GM12873 (cell line): Measurements from ENCODE around the gene MIF4GD.

Source experiments
- TF ChIP-seq, protein P1 (sequence below): IDR thresholded peaks from 2 replicates; pipeline ENCODE4 v1.5.1; 2012; ENCODE audit warnings: low read depth, mild to moderate bottlenecking, moderate library complexity, low read length, control low read depth; ENCODE audit not compliant: insufficient read depth; ENCODE audit errors: missing control alignments

The MIF4GD gene

DNA sequence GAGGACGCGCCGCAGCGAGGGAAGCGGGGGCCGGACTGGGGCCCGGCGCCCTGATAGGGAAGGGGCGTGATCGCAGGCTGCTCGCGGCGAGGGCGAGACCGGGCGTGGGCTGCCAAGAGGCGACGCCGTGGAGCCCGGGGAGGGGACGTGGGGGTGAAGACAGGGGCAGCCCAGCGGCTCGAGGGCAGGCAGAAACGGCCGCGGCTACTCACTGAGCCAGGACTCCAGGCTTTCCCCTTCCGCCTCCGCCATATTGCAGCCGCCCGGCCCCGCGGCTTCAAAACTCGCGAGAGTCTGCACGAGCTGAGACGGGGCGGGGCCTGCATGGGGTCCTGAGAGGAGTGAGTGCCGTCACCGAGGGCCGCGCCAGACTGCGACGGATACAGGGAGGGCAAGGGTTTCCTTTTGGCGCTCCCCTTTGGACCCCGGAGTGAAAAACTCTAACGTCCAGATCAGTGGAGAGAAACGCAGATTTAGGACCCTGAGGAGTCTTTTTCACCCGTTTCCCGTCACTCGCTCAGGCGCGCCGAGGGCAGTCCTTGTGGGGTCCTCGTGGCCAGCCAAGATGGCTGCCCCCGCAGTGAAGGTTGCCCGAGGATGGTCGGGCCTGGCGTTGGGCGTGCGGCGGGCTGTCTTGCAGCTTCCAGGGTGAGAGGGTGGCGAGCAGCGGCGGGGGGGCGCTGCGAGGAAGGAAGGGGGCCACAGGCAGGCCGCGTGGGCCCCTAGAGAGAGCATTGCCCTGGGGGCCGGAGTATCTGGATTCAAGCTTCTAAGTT is 9.5 kb downstream of the MIF4GD start, which contains the start of the genes GGA3 and MRPS7:
GGA3 (minus strand) TSS at position 271 of the 776 bp plus-strand sequence; CDS start at position 252, 19 bp downstream.
MRPS7 (plus strand) TSS at position 544 of the 776 bp plus-strand sequence; CDS start at position 566, 22 bp downstream.
- TF ChIP-seq, protein P1, sequence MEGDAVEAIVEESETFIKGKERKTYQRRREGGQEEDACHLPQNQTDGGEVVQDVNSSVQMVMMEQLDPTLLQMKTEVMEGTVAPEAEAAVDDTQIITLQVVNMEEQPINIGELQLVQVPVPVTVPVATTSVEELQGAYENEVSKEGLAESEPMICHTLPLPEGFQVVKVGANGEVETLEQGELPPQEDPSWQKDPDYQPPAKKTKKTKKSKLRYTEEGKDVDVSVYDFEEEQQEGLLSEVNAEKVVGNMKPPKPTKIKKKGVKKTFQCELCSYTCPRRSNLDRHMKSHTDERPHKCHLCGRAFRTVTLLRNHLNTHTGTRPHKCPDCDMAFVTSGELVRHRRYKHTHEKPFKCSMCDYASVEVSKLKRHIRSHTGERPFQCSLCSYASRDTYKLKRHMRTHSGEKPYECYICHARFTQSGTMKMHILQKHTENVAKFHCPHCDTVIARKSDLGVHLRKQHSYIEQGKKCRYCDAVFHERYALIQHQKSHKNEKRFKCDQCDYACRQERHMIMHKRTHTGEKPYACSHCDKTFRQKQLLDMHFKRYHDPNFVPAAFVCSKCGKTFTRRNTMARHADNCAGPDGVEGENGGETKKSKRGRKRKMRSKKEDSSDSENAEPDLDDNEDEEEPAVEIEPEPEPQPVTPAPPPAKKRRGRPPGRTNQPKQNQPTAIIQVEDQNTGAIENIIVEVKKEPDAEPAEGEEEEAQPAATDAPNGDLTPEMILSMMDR = no peak

DNA sequence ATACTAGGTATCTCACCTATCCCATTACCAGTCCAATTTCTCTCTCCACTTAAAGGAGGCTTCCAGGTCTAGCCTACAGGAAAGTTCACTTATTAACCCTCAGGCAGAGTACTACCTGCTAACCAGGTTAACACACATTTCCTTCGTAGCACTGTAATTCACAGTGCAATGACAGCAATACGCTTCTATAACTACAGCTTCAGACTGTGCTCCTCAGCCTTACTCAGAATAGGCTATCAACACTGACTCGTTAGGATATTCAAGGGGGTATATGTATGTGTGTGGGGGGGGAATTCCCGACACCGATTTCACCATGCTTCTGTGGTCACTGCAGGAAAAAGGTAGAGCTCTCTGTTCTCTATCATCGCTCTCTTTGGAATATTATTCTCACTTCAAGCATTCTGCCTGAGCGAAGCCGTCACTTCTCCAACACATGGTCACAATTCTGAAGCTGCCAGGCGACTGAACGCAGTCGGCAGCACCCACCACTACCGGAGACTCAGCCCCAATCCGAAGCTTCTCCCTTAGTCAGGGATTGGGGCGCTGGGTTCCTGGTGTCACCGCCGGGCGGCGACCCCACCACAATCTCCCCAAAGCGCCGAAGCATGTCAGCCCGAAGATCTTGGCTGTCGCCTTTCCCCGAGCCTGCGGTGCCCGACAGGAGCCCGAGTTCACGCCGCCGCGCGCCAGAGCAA is 10.2 kb downstream of the MIF4GD start:
- TF ChIP-seq, protein P1 = no peak

DNA sequence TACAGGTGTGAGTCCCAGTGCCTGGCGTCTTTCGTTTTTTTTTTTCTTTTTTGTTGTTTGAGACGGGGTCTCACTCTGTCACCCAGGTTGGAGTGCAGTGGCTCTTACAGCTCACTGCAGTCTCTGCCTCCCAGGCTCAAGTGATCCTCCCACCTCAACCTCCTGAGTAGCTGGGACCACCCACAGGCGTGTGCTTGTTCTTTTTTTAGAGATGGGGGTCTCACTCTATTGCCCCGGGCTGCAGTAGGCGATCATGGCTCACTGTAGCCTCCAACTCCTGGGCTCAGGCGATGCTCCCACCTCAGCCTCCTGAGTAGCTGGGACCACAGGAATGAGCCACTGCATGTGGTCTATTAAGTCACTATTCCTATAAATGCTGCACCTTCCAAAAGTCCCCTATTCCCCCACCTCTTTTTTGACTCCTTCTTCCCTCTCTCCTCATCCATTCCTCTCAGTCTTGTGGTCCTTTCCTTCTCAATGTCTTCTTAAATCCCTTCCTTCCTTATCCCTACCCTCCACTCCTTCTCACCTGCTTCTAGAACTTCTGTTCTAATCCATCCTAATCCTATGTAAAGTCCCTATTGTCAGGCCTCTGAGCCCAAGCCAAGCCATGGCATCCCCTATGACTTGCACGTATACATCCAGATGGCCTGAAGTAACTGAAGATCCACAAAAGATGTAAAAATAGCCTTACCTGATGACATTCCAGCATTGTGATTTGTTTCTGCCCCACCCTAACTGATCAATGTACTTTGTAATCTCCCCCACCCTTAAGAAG is 18.8 kb downstream of the MIF4GD start:
- TF ChIP-seq, protein P1 = no peak

DNA sequence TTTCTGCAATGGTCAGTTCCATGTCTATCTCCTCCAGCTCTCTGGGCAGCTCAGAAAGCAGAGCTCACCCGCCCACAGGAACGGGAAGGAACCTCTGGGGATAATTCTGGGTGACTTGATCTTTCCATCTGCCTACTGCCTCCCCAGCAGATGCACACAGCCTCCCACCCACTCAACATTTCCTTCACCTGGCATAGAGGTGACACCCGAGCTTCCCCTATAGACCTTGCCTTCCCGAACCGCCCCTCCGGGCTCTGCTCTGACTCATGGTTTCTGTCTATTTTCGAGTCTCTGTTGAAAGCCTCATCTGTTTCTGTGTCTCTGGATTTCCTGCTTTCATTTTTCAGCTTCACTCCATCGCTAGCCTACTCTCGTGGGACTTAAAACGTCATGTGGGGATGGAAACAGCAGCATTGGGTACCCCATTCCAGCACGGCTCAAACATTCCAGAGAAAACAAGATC is 21.0 kb downstream of the MIF4GD start:
- TF ChIP-seq, protein P1 = no peak

DNA sequence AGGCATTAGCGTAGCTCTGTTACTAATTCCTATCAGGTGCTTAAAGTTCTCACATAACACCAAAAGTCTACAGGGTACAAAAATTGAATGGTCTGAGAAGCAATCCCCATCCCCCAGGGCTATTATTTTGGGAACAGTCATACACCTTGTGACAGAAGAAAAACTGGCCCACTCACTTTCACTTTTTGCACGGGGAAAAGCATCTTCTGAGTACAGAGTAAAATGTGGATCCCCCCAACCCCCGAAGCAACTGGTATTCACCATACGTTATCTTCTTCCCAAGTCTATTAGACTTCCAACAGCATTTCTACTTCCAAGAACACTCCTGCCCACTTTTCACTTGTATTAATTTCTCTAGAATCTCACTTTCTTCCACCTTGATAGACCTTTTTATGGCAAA is 21.5 kb downstream of the MIF4GD start:
- TF ChIP-seq, protein P1 = no peak

DNA sequence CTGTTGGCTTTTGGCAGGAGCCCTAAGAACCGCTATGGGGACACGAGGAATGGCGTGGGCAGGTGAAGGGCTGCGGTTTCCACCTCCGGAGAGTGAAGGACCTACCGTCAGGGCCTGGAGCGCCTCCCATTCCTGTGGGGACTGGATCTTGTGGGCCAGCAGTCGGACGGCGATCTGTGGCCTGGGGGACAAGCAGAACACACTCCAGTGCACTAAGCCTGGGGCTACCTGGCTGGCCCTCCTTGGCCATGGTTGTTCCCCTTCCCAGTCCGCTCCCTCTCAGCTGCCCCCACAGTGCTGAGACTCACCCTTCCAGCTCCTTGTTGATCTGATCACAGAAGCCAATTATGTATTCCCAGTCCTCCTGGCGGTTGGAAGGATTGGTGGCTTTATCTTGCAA is 24.6 kb downstream of the MIF4GD start:
- TF ChIP-seq, protein P1 = no peak
